GM18868 (cell line): Measurements from ENCODE around the gene IGSF8.

Experiments used
- ATAC-seq: cut with Tn5 transposase; IDR thresholded peaks from one replicate; pipeline ENCODE4 v1.9.1; 2021; ENCODE audit warnings: mild to moderate bottlenecking, moderate library complexity; ENCODE audit not compliant: unreplicated experiment

Gene IGSF8

GRCh38 chr1:160046494-160047110, 51.8 kb downstream of the IGSF8 start:
- peak; percentile 80 for ATAC-seq

GRCh38 chr1:160045653-160046052, 52.8 kb downstream of the IGSF8 start:
- ATAC-seq = no peak

- ATAC-seq = no peak
These were observed 54.9 kb downstream of the IGSF8 start for GRCh38 chr1:160043543-160043942.
